HG03432 (cell line): ENCODE data around the gene FARP1.

Experiments used
- ATAC-seq: cut with Tn5 transposase; IDR thresholded peaks from one replicate; pipeline ENCODE4 v1.9.1; 2021; ENCODE audit warnings: mild to moderate bottlenecking, moderate library complexity; ENCODE audit not compliant: unreplicated experiment

FARP1 gene

DNA sequence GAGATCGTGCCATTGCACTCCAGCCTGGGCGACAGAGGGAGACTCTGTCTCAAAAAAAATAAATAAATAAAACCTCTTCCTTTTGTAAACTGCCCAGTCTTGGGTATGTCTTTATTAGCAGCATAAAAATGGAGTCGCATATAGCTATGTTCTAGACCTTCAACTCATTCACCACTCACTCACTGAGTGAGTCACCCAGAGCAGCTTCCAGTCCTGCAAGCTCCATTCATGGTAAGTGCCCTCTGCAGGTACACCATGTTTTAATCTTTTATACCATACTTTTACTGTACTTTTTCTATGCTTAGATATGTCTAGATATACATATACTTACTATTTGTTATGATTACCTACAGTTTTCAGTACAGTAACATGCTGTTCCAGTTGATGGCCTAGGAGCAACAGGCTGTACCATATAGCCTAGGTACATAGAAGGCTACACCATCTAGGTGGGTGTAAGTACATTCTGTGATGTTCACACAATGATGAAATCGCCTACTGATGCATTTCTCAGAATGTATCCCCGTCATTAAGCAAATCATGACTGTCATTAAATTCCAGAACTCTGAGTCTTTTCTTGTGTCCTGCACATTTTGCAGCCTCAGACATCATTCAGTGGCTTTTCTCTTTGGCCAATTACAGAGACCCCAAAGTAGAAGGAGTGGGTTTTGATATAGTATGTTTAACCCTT is 13.7 kb upstream of the FARP1 start:
- no peak for ATAC-seq

- ATAC-seq = peak; percentile 98
Observed at GRCh38 chr13:98133946-98134345, 8.9 kb upstream of the FARP1 start.

- no peak for ATAC-seq
Observed at GRCh38 chr13:98134901-98135300, 8.0 kb upstream of the FARP1 start.

DNA sequence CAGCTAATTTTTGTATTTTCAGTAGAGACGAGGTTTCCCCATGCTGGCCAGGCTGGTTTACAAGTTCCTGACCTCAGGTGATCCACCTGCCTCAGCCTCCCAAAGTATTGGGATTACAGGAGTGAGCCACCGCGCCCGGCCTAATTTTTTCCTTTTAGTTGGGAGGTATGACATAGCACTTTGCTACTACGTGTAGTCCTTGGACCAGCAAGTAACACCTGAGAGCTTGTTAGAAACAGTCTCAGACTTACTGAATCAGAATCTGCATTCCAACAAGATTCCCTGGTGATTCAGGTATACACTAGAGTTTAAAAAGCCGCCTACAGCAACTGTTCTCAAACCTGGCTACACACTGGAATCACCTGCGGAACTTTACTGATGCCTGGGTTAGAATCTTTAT is 1.8 kb upstream of the FARP1 start:
- ATAC-seq = no peak

DNA sequence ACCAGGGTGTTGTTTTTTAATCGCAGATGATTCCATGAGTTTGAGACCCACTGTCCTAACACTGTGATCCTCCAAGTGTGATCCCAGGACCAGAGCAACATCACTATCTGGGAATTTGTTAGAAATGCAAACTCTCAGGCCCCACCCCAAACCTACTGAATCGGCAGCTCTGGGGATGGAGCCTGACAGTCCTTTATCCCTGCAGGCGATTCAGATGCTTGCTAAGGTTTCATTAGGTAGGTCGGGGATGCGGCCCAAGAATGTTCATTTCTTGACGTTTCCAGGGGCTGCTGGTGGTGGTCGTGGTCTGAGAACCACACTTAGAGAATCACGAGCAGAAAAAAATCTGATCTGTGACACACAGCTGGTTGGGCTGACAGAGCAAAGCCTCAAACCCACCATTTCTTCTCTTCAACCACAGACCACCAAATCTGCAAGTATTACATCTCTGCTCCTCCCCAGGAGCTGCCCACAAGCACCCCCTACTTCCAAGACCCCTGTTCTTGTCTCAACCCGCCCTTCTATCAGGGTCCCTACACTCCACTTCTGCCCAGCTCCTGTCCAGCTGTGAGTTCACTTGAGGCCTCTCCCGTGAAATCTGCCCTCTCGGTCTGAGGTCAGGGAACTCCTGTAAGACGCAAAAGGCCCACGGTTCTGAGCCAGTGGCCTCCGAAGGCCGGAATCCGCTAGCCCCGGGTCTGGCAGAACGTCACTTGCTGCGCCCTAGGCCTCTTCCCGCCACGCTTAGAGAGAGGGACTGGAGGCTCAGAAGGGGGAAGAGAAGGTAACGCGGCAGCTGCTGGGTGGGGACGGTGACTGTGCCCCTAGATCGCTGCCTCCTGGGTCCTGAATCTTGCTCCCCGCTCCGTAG is 1.1 kb upstream of the FARP1 start:
- ATAC-seq = peak; percentile 6

GRCh38 chr13:98143157-98143553 is 261 bp downstream of the FARP1 start:
- ATAC-seq = peak; percentile 36

DNA sequence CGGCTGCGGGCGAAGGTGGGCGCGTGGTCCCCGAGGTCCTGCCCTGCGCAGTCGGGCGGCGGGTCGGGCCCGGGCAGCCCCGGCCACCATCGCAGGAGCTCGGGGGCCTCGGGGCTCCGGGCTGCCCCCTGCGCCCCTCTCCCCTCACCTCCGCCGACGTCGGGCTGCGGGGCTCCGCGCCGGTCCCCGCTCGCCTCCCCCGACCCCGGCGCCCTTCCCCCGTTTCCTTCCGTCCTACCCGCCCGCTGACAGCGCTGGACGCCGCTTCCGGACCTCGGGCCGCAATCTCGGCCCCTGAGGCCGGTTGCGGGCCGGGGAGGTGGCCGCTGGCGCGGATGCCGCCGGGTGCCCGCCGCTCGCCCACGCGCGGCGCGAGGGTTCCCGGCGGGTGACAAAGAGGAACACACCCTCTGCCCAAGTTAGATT is 720 bp downstream of the FARP1 start:
- peak; percentile 9 for ATAC-seq

DNA sequence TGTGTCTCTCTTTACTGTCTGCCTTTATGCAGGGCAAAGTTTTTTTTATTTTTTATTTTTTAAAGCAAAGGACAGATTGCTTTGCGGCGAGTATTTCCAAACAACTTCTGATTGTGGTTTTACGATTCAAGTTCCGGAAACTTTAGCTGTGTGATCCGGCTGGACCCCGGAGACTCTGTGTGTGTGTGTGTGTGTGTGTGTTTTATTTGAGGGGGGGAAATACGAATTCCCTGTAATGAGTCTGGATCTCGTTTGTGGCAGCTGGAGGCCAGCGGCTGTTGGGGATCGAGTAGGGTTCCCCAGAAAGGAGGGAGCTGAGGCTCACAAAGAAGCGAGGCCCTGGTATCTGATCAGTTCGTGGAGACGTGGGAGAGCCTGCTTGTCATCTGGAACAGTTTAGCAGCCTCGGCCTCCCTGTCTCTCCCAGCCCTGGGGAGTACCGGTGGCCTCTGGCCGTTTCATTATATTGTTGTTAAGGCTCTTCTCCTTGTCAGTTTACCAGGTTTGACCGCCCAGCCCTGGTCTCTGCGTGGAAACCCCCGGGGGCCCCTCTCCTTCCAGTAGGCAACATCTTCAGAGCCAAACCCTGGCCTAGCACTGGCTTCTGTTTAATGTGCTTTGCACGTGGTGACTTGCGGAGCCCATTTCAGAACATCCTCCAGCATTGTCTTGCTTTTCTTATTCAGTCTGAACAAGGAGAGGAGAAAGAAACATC is 1.3 kb downstream of the FARP1 start:
- no peak for ATAC-seq

- no peak for ATAC-seq
Observed at GRCh38 chr13:98144801-98145350, 2.0 kb downstream of the FARP1 start.

GRCh38 chr13:98147521-98147920 is 4.6 kb downstream of the FARP1 start:
- no peak for ATAC-seq

DNA sequence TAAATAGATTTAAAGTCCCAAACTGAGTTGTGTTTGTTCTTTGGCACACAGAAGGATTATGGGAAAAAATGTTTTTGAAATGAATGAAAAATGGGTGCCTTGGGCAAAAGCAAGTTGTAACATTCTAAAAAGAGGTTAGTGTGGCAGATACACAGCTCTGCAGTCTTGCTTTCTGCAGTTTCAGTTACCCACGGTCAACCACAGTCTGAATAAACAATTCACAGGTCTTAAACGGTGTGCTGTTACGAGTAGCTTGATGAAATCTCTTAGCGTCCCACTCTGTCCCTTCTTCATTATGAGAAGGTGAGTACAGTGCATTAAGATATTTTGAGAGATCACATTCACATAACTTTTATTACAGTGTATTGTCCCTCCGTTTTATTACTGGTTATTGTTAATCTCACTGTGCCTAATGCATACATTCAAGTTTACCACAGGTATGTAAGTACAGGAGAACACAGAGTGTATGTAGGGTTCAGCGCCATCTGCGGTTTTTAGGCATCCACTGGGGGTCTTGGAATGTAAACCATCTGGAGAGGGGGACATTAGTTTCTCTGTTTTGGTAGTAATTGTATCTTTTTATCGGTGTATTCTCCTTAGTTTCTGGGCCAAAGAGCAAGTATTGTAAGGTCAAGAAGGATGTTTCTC is 8.1 kb downstream of the FARP1 start:
- no peak for ATAC-seq

DNA sequence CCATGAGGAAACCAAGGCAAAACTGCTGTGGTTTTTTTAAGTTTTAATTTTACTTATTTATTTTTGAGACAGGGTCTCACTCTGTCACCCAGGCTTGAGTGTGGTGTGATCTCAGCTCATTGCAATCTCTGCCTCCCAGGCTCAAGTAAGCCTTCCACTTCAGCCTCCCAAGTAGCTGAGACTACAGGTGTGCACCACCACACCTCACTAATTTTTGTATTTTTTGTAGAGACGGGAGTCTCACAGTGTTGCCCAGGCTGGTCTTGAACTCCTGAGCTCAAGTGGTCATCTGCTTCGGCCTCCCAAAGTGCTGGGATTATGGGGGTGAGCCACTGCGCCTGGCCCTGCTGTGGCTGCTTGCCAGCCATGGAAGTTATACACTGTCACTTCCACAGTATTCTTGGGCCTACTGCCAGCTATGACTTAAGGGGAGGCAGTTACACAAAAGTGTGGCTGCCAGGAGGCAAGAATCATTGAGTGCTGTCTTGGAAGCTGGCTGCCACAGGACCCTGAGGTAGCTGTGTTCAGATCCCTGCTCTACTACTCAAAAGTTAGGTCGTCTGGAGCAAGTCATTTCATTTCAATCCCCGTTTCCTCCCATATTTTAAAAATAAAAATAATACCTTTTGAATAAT is 12.7 kb downstream of the FARP1 start:
- no peak for ATAC-seq

- ATAC-seq = no peak
Observed at GRCh38 chr13:98156259-98156658, 13.4 kb downstream of the FARP1 start.

GRCh38 chr13:98157188-98157587 is 14.3 kb downstream of the FARP1 start:
- no peak for ATAC-seq

DNA sequence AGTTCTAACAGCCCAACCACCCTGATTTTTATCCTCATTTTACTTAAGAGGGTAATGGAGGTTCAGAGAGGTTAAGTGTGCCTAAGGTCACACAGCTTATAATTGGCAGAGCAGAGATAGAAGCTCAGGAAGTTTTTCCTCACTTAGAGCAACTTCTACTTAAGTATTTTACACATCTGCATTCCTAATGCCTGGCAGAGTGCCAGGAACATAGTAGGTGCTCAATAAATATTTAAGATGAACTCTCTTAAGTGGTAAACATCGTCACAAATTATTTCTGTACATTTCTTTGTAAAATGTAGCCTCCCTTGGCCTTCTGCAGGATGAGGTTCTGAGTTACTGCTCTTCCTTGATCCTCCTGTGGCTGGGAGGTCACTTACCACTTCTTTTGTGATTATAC is 14.7 kb downstream of the FARP1 start:
- ATAC-seq = no peak

DNA sequence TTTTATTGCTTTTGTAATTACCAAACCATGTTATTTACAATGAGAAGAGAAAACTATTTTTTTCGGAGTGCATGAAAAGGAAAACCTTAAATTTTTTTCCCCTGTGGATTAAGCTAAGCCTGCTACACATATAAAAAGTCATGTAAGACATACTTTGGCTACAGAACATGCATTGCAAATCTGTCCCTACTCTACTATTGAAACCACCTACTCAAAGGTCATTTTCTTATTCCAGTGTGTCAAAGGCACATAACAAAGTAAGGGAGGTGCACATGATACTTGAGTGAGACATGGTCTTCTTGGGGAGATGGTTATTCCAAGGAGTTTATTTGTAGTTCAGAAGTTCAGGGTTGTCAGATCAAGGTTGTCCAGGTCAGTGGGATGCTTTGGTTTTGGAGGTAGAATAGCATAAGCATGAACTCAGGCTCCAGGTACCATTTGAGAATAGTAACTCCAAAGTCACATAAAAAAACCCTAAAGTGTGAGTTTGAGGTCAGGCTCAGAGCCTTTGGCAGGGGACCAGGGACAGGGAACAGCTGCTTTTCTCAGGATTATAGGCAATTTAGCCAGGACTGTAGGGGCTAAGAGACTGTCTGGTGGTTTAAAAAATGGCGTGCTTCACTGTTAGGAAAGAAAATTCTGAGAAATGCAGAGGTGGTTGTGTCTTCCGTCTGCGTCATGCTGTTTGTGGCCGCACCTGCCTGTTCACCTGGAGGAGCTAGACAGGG is 15.4 kb downstream of the FARP1 start:
- no peak for ATAC-seq

DNA sequence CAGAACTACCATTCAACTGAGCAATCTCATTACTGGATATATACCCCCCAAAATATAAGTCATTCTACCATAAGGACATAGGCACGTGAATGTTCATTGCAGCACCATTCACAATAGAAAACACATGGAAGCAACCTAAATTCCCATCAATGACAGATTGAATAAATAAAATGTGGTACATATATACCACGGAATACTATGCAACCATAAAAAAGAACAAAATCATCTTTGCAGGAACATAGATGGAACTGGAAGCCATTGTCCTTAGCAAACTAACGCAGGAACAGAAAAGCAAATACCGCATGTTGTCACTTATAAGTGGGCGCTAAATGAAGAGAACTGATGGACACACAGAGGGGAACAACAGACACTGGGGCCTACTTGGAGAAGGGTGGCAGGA is 20.0 kb downstream of the FARP1 start:
- no peak for ATAC-seq

DNA sequence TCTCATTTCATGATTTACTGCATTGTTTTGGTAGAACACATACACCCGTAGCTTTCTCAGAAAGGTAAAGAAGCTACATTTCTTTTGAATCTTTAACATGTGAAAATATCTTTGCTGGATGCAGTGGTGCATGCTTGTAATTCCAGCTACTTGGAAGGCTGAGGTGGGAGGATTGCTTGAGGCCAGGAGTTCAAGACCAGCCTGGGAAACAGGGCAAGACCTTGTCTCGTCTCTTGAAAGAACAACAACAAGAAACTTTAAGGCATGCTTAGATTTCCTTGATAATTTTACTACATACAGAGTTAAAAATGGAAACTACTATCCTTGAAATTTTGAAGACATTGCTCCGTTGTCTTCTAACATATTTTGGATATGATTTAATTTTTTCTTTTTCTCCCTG is 26.4 kb downstream of the FARP1 start:
- no peak for ATAC-seq

GRCh38 chr13:98171900-98172589 is 29.2 kb downstream of the FARP1 start:
- no peak for ATAC-seq
